MM.1S (cell line): ENCODE results near the gene ARHGEF11.

Experiments used
- EZH2 ChIP-seq: fragments of 300-600 bp; sonication (generic); optimal IDR thresholded peaks from 2 replicates; pipeline ENCODE3; 2017; ENCODE audit warnings: low read depth, mild to moderate bottlenecking, antibody characterized with exemption, low read length, mixed read lengths
- EZH2phosphoT487 ChIP-seq: fragments of 300-600 bp; sonication (generic); IDR thresholded peaks from 2 replicates; pipeline ENCODE4 v1.6.1; 2018; ENCODE audit warnings: antibody characterized with exemption, low read length
- TF ChIP-seq, protein P1 (sequence below): fragments of 300-600 bp; sonication (generic); IDR thresholded peaks from 2 replicates; pipeline ENCODE4 v1.5.1; 2016; ENCODE audit warnings: antibody characterized with exemption, low read length, mixed read lengths

DNA sequence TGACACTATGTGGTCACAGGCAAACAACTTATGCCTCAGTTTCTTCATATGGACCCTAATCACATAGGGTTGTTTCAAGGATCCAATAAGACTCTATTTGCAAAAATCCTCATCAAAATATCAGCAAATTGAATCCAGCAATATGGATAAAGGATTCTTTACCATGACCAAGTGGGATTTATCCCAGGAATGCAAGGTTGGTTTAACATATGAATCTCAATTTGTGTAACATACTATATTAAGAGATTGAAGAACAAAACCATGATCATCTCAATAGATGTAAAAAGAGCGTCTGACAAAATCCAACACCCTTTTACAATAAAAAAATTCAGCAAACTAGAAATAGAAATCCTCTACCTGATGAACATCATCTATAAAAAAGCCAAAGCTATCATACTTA, 23.9 kb downstream of the ARHGEF11 start:
- TF ChIP-seq, protein P1, sequence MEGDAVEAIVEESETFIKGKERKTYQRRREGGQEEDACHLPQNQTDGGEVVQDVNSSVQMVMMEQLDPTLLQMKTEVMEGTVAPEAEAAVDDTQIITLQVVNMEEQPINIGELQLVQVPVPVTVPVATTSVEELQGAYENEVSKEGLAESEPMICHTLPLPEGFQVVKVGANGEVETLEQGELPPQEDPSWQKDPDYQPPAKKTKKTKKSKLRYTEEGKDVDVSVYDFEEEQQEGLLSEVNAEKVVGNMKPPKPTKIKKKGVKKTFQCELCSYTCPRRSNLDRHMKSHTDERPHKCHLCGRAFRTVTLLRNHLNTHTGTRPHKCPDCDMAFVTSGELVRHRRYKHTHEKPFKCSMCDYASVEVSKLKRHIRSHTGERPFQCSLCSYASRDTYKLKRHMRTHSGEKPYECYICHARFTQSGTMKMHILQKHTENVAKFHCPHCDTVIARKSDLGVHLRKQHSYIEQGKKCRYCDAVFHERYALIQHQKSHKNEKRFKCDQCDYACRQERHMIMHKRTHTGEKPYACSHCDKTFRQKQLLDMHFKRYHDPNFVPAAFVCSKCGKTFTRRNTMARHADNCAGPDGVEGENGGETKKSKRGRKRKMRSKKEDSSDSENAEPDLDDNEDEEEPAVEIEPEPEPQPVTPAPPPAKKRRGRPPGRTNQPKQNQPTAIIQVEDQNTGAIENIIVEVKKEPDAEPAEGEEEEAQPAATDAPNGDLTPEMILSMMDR, result no peak
- TF ChIP-seq EZH2 (no peak), EZH2phosphoT487 (no peak)
